D721Med (cell line): ENCODE data around the gene DIP2A.

ENCODE experiments used
- DNase-seq: peaks from one replicate; pipeline ENCODE4 v3.0.0; 2011; ENCODE audit warnings: low spot score; ENCODE audit not compliant: insufficient read length
- FAIRE-seq: peaks from 2 replicates; lab custom pipeline; 2011; peaks lifted over from hg19 to GRCh38; lab: Jason Lieb, UNC
- CTCF ChIP-seq: IDR thresholded peaks from 2 replicates; pipeline ENCODE4 v1.5.1; 2012; ENCODE audit warnings: mild to moderate bottlenecking, control low read depth; ENCODE audit not compliant: insufficient read depth; ENCODE audit errors: missing control alignments

The DIP2A gene

GRCh38 chr21:46616656-46617055 is 158.0 kb downstream of the DIP2A start:
- DNase-seq (no peak), FAIRE-seq (no peak)
- TF ChIP-seq CTCF: no peak

GRCh38 chr21:46617267-46618051 is 158.8 kb downstream of the DIP2A start:
- FAIRE-seq (no peak), DNase-seq (no peak)
- TF ChIP-seq CTCF: no peak

GRCh38 chr21:46618738-46619379 is 160.2 kb downstream of the DIP2A start:
- FAIRE-seq: no peak
- no peak for TF ChIP-seq CTCF
- no peak for DNase-seq
